Fibroblast of peridontal ligament (primary cell): Measurements from ENCODE around the gene ATP9B.
"Not testable (repeated sequence)": the region's sequence is repeated elsewhere in the genome, so short reads cannot be mapped to it uniquely, and the experiment has no call there.

Experiments
- DNase-seq: peaks from one replicate; pipeline ENCODE4 v3.0.0-alpha.2; 2010; ENCODE audit errors: extremely low read depth

ATP9B gene

GRCh38 chr18:79285191-79285590 lies 216.0 kb downstream of the ATP9B start:
- DNase-seq, result not testable (repeated sequence)

GRCh38 chr18:79290409-79290808 lies 221.2 kb downstream of the ATP9B start:
- DNase-seq, result not testable (repeated sequence)

- DNase-seq, result no peak
These were observed 221.7 kb downstream of the ATP9B start for GRCh38 chr18:79290876-79291275.

- no peak for DNase-seq
These were observed 225.0 kb downstream of the ATP9B start for GRCh38 chr18:79294235-79294634.

DNA sequence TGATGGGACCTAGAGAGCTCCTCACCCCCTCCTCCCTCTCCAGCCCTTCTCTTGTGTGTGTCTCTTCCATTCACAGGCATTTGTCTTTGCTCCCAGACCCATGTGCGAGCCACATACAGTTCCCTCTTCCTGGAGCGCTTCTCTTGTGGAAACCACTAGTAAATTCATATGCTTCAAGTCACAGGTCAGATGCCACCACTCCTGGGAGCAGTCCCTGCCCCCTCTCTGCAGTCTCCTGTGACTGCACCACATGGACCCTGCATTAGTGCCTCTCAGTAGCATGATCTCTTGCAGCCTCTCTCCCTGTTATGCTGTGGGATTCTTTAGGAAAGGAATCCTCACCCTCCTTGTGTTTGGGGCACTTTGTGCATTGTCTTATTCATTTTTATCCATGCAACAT lies 230.1 kb downstream of the ATP9B start:
- DNase-seq, result no peak

DNA sequence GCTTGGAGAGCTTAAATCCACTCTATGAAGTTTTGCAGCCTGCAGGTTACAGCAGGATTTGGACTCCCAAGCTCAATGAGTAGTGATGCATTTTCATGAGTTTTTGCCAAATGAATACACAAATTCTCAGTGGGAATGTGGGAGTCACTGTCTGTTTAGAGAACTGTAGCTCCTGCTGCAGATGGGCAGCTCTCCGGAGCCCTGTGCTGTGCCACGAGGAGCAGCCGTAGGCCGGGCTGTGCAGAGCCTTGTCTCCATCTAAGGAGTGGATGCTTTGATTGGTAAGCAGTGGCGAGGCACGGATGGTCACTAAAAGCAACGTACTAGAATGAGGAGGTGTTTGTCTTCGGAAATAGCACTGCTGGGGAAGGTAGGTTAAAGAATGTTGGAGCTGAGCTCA lies 230.5 kb downstream of the ATP9B start:
- DNase-seq, result no peak

DNA sequence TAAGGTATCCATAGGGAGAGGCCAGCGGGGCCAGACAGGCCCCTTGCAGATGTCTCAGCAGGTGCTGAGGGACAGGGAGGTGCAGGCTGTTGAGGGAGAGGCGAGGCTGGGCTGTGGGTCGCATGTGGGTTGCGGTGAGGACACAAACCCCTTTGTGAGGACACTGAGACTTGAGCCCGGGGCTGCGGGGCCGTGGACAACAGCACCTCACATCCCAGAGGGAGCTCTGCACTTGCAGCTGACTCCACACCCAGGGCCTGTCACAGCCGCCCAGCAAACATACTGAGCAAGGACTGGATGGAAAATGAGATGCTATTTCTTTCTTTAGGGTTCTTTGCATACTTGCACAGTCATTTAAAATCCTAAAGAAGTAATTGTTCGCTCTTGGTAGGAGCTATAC lies 231.2 kb downstream of the ATP9B start:
- no peak for DNase-seq

GRCh38 chr18:79302120-79302519 lies 232.9 kb downstream of the ATP9B start:
- no peak for DNase-seq

DNA sequence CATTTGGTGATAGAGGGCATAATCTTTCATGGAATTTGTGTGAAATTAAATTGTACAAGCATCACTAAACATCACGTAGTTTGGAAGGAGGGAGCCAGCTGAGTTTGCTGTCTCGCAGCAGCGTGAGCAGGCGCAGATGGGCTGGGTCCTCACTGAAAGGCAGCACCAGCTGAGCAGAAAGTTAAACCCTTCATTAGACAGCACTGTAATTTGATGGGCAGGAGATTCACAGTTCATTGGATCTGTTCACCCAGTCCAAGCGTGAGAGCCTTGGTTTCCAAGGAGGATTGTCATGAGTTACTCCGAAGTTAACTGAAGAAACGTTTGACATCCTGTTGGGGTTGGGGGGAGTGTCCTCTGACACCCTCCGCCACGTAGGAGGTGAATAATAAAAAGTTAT lies 236.7 kb downstream of the ATP9B start:
- no peak for DNase-seq

DNA sequence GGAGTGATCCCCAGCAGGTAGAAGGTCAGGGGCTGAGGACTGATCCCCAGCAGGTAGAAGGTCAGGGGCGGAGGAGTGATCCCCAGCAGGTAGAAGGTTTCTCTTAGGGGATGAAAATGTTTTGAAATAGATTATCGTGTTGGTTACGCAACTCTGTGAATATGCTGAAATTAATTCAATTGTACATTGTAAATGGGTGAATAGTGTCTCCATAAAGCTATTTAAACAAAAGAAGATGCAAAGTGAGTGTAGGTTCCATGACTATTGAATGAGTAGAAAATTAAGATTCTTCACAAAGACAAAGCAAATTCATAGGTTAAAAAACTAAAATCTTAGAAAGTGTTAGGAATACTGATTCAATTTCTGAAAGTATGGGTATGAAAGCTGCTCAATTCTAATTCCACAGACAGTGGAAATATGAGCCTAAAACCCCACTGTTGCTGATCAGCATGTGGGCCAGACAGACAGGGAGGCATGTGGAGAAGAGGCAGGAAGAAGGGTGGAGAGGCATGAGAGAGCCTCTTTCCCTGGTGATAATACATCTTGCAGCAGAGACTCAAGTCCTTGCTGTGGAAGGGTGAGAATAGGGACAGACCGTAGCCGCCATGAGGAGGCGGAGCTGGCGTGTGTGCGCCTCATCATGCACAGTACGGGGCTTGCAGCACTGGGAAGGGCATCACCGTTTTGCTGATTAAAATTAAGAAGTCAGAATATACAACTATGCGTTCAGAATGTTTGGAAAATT lies 240.6 kb downstream of the ATP9B start:
- no peak for DNase-seq

DNA sequence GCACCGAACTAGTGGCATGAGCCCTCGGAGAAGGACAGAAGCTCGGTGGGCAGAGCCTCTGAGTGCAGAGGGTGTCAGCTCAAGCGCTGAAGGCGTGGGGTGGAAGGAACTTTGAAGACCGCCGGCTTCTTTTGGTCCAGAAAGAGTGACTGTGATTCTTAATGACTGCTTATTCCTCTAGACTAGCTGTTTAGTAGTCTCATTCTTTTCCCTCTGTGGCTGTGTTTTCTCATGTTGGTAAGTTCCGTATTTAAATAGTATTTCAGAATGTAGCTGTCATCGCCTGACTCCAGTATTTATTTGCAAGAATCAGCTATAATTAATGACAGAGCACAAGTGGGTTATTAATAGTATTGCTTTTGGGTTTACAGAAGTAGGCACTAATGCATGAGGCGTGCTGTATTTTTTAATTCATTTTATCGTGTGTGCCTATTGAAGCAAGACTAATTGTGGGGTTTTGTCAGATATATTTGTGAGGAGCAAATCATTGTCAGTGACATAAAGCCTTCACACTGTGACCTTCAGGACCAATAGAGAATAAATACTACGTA lies 245.7 kb downstream of the ATP9B start:
- no peak for DNase-seq

- no peak for DNase-seq
These were observed 246.4 kb downstream of the ATP9B start for GRCh38 chr18:79315596-79315995.

DNA sequence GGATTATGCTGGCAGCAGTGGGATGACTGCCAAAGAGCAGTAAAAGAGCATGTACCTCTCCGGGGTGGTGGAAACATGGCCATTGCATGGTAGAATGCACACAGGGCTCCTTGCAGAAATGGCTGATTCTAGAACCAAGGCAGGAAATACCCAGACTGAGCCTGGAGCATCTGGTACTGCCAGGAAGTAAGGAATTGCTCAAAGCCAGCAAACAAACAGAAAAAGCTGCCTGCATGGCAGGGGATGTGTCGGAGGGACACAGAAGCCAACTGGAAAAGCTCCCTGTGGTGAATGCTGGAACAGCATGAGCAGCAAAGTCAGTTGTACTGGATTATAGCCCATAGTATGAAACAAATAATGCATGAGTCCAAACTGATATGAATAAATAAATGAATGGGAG lies 248.5 kb downstream of the ATP9B start:
- no peak for DNase-seq

GRCh38 chr18:79318142-79318673 lies 249.0 kb downstream of the ATP9B start:
- no peak for DNase-seq

GRCh38 chr18:79320216-79320850 lies 251.1 kb downstream of the ATP9B start:
- DNase-seq, result no peak

- peak; percentile 46 for DNase-seq
These were observed 252.6 kb downstream of the ATP9B start for GRCh38 chr18:79321625-79322405.

- DNase-seq, result no peak
These were observed 253.2 kb downstream of the ATP9B start for GRCh38 chr18:79322441-79322840.

GRCh38 chr18:79323471-79323870 lies 254.3 kb downstream of the ATP9B start:
- DNase-seq, result no peak

- DNase-seq, result no peak
These were observed 257.4 kb downstream of the ATP9B start for GRCh38 chr18:79326413-79327198.

DNA sequence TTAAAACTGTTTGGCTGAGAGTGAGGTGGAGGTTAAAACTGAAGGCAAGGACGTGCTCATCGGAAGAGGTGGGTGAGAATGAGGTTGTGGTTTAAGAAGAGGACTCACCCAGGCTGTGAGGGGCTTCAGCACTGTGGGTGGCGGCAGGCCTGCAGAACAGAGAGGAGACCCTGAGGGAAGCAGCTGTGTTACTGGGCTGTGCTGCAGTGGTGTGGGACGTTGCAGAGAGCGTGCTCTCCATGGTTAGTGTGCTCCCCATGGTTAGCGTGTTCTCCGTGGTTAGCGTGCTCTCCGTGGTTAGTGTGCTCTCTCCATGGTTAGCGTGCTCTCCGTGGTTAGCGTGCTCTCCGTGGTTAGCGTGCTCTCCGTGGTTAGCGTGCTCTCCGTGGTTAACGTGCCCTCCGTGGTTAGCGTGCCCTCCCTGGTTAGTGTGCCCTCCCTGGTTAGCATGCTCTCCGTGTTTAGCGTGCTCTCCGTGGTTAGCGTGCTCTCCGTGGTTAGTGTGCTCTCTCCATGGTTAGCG lies 258.1 kb downstream of the ATP9B start:
- DNase-seq, result no peak

DNA sequence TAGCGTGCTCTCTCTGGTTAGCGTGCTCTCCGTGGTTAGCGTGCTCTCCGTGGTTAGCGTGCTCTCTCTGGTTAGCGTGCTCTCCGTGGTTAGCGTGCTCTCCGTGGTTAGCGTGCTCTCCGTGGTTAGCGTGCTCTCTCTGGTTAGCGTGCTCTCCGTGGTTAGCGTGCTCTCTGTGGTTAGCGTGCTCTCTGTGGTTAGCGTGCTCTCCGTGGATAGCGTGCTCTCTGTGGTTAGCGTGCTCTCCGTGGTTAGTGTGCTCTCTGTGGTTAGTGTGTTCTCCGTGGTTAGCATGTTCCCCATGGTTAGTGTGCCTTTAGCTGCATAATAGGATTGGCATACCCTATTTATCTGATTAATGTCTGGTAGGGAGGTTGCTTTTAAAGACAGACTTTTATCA lies 258.7 kb downstream of the ATP9B start:
- not testable (repeated sequence) for DNase-seq
